Measurements from ENCODE around the gene CCM2.
"Not testable (repeated sequence)": the region's sequence is repeated elsewhere in the genome, so short reads cannot be mapped to it uniquely, and the experiment has no call there.

CCM2 gene

GRCh38 chr7:45100761-45101480, 100.9 kb downstream of the CCM2 start:
- DNase-seq (ENCODE audit: low read depth, low spot score), result no peak

DNA sequence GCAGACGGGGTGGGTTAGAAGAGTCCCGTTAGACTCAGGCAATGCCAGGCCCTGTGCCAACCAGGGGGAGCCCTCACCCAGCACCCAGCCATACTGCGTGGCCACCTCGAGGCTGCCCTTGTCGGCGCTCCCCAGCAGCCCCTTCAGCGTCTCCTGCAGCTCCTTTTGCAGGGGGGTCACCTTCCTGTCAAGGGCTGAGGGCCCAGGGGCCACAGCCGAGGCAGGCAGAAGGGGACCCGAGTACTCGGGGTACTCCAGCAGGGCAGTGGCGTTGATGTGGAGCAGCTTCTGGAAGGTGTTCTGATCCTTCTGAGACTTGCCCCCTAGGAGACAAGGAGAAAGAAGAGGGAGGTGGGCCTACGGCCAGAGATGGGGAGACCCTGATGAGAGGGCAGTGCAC, 101.7 kb downstream of the CCM2 start:
- no peak for DNase-seq (ENCODE audit: low read depth, low spot score)

DNA sequence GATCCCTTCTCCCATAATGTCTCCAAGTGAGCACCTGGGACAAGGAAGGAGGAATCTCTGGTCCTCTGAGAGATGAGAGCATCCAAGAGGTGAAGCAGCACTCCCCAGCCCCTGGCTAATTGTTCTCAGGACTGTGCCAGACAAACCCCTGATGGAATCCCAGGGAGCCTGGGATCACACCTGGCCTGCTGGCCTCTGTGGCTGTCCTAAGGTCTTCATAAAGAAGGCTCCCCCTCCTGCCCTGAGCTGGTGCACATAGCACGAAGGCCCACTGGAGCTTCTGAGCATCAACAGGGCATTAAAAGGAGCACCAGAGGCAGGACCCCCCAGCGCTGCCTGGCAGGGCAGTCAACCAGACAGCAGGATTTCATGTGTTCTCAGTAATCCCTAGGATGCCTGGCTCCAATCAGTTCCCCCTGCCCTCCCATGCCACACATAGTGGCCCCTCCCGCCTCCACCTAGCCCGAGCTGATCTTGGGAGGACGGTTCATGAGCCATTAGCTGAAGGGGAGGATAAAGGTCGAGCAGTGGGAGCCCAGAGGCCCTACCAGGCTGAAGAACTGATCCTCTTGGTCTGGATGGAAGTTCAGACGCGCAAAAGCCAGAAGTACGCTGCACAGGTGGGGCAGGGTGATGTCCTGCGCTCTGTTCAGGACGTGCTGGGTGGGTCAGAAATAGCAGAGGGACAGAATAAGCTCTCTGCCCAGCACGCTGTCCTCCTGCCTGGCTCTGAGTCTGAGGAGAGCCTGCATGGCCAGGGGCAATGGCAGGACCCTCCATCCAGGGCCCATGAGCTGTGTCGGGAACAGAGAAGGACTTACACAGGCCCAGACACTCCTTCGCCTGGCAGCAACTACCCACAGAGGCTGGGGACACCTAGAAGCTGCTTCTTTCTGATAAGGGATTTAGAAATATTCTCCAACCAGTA, 103.0 kb downstream of the CCM2 start:
- DNase-seq (ENCODE audit: low read depth, low spot score), result no peak

GRCh38 chr7:45103958-45104843, 104.2 kb downstream of the CCM2 start:
- DNase-seq (ENCODE audit: low read depth, low spot score), result no peak

DNA sequence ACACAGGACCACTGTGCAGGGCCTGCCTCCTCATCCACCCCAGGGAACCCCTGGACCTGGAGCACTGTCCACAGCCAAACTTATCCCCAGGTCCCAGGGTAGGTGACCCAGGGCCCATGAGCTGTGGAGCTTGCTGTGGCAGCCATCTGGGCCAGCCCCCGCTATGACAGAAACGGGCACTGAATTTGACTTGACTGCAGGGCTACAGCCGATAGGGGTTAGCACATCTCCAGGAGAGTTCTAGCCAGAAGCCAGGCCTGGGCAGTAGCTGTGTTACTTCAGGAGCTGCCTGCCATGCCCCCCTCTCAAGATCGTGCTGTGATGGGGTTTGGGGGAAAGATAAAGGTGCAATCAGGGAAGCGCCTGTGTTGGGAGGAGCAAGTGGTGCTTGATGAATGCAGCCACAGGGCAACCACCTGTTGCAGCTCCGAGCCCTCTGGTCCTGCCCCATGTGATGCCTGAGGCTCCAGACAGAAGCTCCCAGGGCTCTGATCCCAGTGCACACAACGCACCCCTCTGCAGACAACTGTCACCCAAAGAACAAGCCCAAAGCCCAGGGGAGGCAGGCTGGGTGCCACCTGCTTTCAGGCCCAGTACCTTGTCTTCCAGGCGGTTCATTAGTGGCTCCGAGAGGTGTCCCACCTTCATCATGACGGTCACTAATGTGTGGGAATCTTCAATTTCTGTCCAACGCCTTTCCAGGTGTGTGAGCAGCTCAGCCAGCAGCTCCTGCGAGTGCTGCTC, 105.0 kb downstream of the CCM2 start:
- DNase-seq (ENCODE audit: low read depth, low spot score), result no peak

DNA sequence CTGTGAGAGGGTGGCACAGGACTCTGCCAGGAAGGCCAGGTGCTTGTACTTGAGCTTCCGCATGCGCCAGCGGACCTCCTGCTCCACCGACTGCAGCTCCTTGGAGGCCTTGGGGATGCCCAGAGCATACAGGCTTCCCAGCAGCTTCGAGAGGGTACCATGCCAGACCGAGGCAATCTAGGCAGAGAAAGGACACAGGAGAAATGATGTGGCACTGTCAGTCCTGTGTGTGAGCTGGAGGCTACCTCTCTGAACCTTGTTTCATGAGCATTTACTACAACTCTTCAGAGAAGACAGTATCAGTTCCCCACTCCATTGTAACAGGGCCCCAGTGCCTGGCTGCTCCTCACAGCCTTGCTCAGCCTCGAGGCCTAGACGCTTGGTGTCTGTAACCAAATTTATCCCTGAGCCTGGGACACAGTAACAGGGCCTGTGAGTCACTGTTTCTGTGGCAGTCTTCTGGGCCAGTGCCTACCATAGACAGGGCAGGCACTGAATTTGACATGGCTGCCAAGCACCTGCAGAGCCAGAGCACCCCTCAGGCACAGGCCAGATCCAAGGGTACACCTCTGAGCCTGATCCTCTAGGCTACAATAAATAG, 105.7 kb downstream of the CCM2 start:
- no peak for DNase-seq (ENCODE audit: low read depth, low spot score)

DNA sequence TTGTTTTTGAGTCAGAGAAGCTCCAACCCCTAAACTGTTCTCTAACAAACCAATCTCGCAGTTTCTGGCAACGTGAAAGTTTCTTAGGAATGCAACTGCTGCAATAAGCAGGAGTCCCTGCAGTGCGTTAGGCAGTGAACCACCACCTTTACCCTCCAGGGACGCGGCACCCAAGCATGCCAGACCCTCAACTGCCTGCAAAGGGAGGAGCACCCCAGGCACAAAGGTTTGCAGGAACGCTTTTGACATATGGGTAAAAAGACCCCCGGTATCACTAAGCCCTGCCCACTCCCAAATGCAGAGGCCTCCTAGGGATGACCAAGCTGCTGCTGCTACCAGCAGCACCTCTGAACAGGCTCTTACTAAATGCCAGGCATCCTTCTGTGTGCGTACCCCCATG, 106.8 kb downstream of the CCM2 start:
- DNase-seq (ENCODE audit: low read depth, low spot score), result no peak

GRCh38 chr7:45107356-45107755, 107.4 kb downstream of the CCM2 start:
- no peak for DNase-seq (ENCODE audit: low read depth, low spot score)

- no peak for DNase-seq (ENCODE audit: low read depth, low spot score)
Observed at GRCh38 chr7:45108863-45109262, 108.9 kb downstream of the CCM2 start.

- peak; percentile 83 for DNase-seq (ENCODE audit: low read depth, low spot score)
Observed at GRCh38 chr7:45111298-45112223, 111.6 kb downstream of the CCM2 start, which contains the start of gene TBRG4. TBRG4 (minus strand) TSS chr7:45111697; CDS start chr7:45109237, 2,460 bp downstream.

DNA sequence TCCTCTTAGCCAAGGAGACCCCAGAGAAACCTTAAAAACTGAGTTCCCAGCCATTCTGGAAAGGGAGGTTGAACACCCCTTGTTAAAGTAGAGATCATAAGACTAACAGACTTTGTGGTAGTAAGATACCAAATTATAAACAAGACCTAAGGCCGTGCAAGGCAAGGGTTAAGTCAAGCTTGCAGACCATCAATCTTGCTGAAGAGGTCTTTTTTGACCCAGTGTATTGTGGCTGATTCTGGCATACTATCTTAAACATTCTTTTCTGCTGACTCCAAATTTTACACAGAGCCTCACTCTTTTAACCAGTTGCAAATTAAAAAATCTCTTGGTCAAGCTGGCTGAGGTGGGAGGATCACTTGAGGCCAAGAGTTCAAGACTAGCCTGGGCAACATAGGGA, 112.6 kb downstream of the CCM2 start:
- no peak for DNase-seq (ENCODE audit: low read depth, low spot score)

DNA sequence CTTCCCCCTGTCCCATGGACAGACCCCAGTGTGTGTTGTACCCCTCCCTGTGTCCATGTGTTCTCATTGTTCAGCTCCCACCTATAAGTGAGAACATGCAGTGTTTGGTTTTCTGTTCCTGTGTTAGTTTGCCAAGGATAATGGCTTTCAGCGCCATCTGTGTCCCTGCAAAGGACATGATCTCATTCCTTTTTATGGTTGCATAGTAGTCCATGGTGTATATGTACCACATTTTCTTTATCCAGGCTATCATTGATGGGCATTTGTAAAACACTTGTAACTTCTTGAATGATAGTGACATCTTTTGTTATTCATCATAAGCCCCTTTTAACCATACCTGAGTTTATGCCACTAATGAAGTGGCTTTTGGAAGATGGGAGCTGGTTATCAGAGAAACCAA, 114.3 kb downstream of the CCM2 start:
- not testable (repeated sequence) for DNase-seq (ENCODE audit: low read depth, low spot score)

- no peak for DNase-seq (ENCODE audit: low read depth, low spot score)
Observed at GRCh38 chr7:45114926-45115325, 114.9 kb downstream of the CCM2 start.

DNA sequence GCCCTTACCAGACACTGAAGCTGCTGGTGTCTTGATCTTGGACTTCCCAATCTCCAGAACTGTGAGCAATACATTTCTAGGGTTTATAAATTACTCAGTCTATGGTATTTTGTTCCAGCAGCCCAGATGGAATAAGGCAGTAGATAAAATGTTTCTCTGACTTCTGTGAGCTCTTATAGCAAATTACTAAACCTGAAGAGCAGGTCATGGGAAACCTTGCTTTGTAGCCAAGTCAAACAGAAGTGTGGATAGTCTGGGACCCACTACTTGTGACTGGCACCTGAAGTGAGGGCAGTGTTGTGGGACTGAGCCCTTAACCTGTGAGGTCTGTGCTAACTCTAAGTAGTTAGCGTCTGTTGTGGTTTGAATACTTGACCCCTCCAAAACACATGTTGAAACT, 116.0 kb downstream of the CCM2 start:
- DNase-seq (ENCODE audit: low read depth, low spot score), result no peak

- no peak for DNase-seq (ENCODE audit: low read depth, low spot score)
Observed at GRCh38 chr7:45117582-45117981, 117.6 kb downstream of the CCM2 start.

- DNase-seq (ENCODE audit: low read depth, low spot score), result no peak
Observed at GRCh38 chr7:45118292-45118691, 118.3 kb downstream of the CCM2 start.

GRCh38 chr7:45118889-45119331, 118.9 kb downstream of the CCM2 start:
- no peak for DNase-seq (ENCODE audit: low read depth, low spot score)

GRCh38 chr7:45119550-45119949, 119.5 kb downstream of the CCM2 start:
- no peak for DNase-seq (ENCODE audit: low read depth, low spot score)
